Measurements from ENCODE around the gene CFAP47.
A peak's percentile ranks its signal among the peaks of the same experiment; 100 is the strongest.

The CFAP47 gene

GRCh38 chrX:36266155-36266554 is 346.6 kb downstream of the CFAP47 start:
- no peak overlapping the region for H3K18ac ChIP-seq (ENCODE audit: low read length)
- no peak overlapping the region for H4K12ac ChIP-seq (ENCODE audit: low read depth, low read length)
- H2AFZ ChIP-seq (ENCODE audit: insufficient read depth, low read length, poor library complexity), result no peak overlapping the region
- H2AK5ac ChIP-seq (ENCODE audit: low read length), result no peak overlapping the region
- H2BK120ac ChIP-seq (ENCODE audit: insufficient read depth, low read length, poor library complexity), result no peak overlapping the region
- no peaks in the 10 kb centered on the region for H3K79me1 ChIP-seq (ENCODE audit: low read length)
- no peaks in the 10 kb centered on the region for H3K27me3 ChIP-seq (ENCODE audit: insufficient read depth, low read length)
- no CpG with 5 or more reads among the region's 5 CpGs for WGBS (ENCODE audit: extremely low coverage, insufficient coverage, insufficient read length)
- H3K4me3 ChIP-seq (ENCODE audit: low read depth, low read length), result no peak overlapping the region
- no peaks in the 10 kb centered on the region for H3K79me2 ChIP-seq (ENCODE audit: control insufficient read depth, insufficient read depth, low read length, poor library complexity)
- no peaks in the 10 kb centered on the region for H3K4me1 ChIP-seq (ENCODE audit: control insufficient read depth in 1 of 2, insufficient read depth in 2 of 2, low read length in 2 of 2)
- no peaks in the 10 kb centered on the region for H3K9me3 ChIP-seq (ENCODE audit: insufficient read depth, low read depth, low read length)
- H3K23ac ChIP-seq (ENCODE audit: low read length), result no peak overlapping the region
- no peak overlapping the region for H4K91ac ChIP-seq (ENCODE audit: low read depth, low read length)
- H2BK12ac ChIP-seq (ENCODE audit: low read length), result no peak overlapping the region
- no peak overlapping the region for H4K8ac ChIP-seq (ENCODE audit: low read depth, low read length)
- no peak overlapping the region for H3K4ac ChIP-seq (ENCODE audit: low read depth, low read length)
- no peak overlapping the region for H2BK5ac ChIP-seq (ENCODE audit: low read depth, low read length, poor library complexity)
- H3K14ac ChIP-seq (ENCODE audit: low read length), result no peak overlapping the region
- no peak for DNase-seq
- no peak overlapping the region for H3K9ac ChIP-seq (ENCODE audit: low read length)
- no peaks in the 10 kb centered on the region for H3K36me3 ChIP-seq (ENCODE audit: control insufficient read depth in 1 of 2, insufficient read depth in 2 of 2, low read length in 2 of 2)
- no peak overlapping the region for H3K27ac ChIP-seq (ENCODE audit: low read depth, low read length)
- no peak overlapping the region for H3K4me2 ChIP-seq (ENCODE audit: low read length)

DNA sequence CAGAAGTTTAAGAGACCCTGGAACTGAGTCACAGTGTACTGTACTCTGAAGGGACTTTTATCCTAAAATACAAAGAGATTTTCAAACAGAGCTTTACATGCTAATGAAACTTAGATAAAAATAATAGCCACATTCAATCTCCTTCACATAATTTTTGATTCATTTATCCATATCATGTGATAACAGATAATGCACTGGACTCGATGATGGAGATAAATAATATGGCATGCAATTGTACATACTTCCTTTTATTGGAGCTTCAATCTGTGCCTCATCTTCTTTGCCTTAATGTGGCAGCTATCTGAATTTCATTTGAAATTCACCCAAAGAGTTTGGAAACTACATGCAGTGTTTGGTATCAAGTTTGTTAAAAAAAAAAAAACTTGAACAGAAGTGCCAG is 390.6 kb downstream of the CFAP47 start:
- no peaks in the 10 kb centered on the region for H3K27me3 ChIP-seq (ENCODE audit: insufficient read depth, low read length)
- no peak overlapping the region for H3K9ac ChIP-seq (ENCODE audit: low read length)
- no peak overlapping the region for H3K18ac ChIP-seq (ENCODE audit: low read length)
- H2AFZ ChIP-seq (ENCODE audit: insufficient read depth, low read length, poor library complexity), result no peak overlapping the region
- no peak overlapping the region for H2BK12ac ChIP-seq (ENCODE audit: low read length)
- no peak overlapping the region for H3K4me2 ChIP-seq (ENCODE audit: low read length)
- no peaks in the 10 kb centered on the region for H3K9me3 ChIP-seq (ENCODE audit: insufficient read depth, low read depth, low read length)
- H3K23ac ChIP-seq (ENCODE audit: low read length), result no peak overlapping the region
- no peaks in the 10 kb centered on the region for H3K4me1 ChIP-seq (ENCODE audit: control insufficient read depth in 1 of 2, insufficient read depth in 2 of 2, low read length in 2 of 2)
- H3K79me2 ChIP-seq (ENCODE audit: control insufficient read depth, insufficient read depth, low read length, poor library complexity), result no peaks in the 10 kb centered on the region
- WGBS (ENCODE audit: extremely low coverage, insufficient coverage, insufficient read length), result no CpG with 5 or more reads among the region's 1 CpG
- no peak for DNase-seq
- no peak overlapping the region for H2BK5ac ChIP-seq (ENCODE audit: low read depth, low read length, poor library complexity)
- no peak overlapping the region for H3K4ac ChIP-seq (ENCODE audit: low read depth, low read length)
- no peak overlapping the region for H3K14ac ChIP-seq (ENCODE audit: low read length)
- no peaks in the 10 kb centered on the region for H3K36me3 ChIP-seq (ENCODE audit: control insufficient read depth in 1 of 2, insufficient read depth in 2 of 2, low read length in 2 of 2)
- no peak overlapping the region for H2AK5ac ChIP-seq (ENCODE audit: low read length)
- no peak overlapping the region for H3K4me3 ChIP-seq (ENCODE audit: low read depth, low read length)
- H2BK120ac ChIP-seq (ENCODE audit: insufficient read depth, low read length, poor library complexity), result no peak overlapping the region
- no peak overlapping the region for H3K27ac ChIP-seq (ENCODE audit: low read depth, low read length)
- H3K79me1 ChIP-seq (ENCODE audit: low read length), result no peaks in the 10 kb centered on the region
- H4K12ac ChIP-seq (ENCODE audit: low read depth, low read length), result no peak overlapping the region
- no peak overlapping the region for H4K8ac ChIP-seq (ENCODE audit: low read depth, low read length)
- no peak overlapping the region for H4K91ac ChIP-seq (ENCODE audit: low read depth, low read length)

- no peak overlapping the region for H3K18ac ChIP-seq (ENCODE audit: low read length)
- WGBS (ENCODE audit: extremely low coverage, insufficient coverage, insufficient read length), result no CpG with 5 or more reads among the region's 3 CpGs
- no peak overlapping the region for H3K14ac ChIP-seq (ENCODE audit: low read length)
- H3K79me1 ChIP-seq (ENCODE audit: low read length), result no peaks in the 10 kb centered on the region
- H3K9ac ChIP-seq (ENCODE audit: low read length), result no peak overlapping the region
- H3K27ac ChIP-seq (ENCODE audit: low read depth, low read length), result no peak overlapping the region
- DNase-seq, result no peak
- H2BK120ac ChIP-seq (ENCODE audit: insufficient read depth, low read length, poor library complexity), result no peak overlapping the region
- no peaks in the 10 kb centered on the region for H3K79me2 ChIP-seq (ENCODE audit: control insufficient read depth, insufficient read depth, low read length, poor library complexity)
- no peak overlapping the region for H2AFZ ChIP-seq (ENCODE audit: insufficient read depth, low read length, poor library complexity)
- no peaks in the 10 kb centered on the region for H3K9me3 ChIP-seq (ENCODE audit: insufficient read depth, low read depth, low read length)
- H3K4me3 ChIP-seq (ENCODE audit: low read depth, low read length), result no peak overlapping the region
- no peak overlapping the region for H2BK12ac ChIP-seq (ENCODE audit: low read length)
- H3K36me3 ChIP-seq (ENCODE audit: control insufficient read depth in 1 of 2, insufficient read depth in 2 of 2, low read length in 2 of 2), result no peaks in the 10 kb centered on the region
- H3K4me1 ChIP-seq (ENCODE audit: control insufficient read depth in 1 of 2, insufficient read depth in 2 of 2, low read length in 2 of 2), result no peaks in the 10 kb centered on the region
- no peak overlapping the region for H2AK5ac ChIP-seq (ENCODE audit: low read length)
- no peak overlapping the region for H4K91ac ChIP-seq (ENCODE audit: low read depth, low read length)
- no peak overlapping the region for H4K12ac ChIP-seq (ENCODE audit: low read depth, low read length)
- no peak overlapping the region for H3K4me2 ChIP-seq (ENCODE audit: low read length)
- no peak overlapping the region for H3K4ac ChIP-seq (ENCODE audit: low read depth, low read length)
- H4K8ac ChIP-seq (ENCODE audit: low read depth, low read length), result no peak overlapping the region
- H3K23ac ChIP-seq (ENCODE audit: low read length), result no peak overlapping the region
- no peaks in the 10 kb centered on the region for H3K27me3 ChIP-seq (ENCODE audit: insufficient read depth, low read length)
- H2BK5ac ChIP-seq (ENCODE audit: low read depth, low read length, poor library complexity), result no peak overlapping the region
Observed at GRCh38 chrX:36314303-36314702, 394.8 kb downstream of the CFAP47 start.

GRCh38 chrX:36334572-36334971 is 415.0 kb downstream of the CFAP47 start:
- peak; percentile 5 to 60 for DNase-seq
- Histone ChIP-seq H3K18ac (ENCODE audit: low read length) (no peak overlapping the region), H4K12ac (ENCODE audit: low read depth, low read length) (no peak overlapping the region), H3K4ac (ENCODE audit: low read depth, low read length) (no peak overlapping the region), H2BK5ac (ENCODE audit: low read depth, low read length, poor library complexity) (no peak overlapping the region), H3K23ac (ENCODE audit: low read length) (no peak overlapping the region), H2AFZ (ENCODE audit: insufficient read depth, low read length, poor library complexity) (no peak overlapping the region), H3K36me3 (ENCODE audit: control insufficient read depth in 1 of 2, insufficient read depth in 2 of 2, low read length in 2 of 2) (no peaks in the 10 kb centered on the region), H3K14ac (ENCODE audit: low read length) (no peak overlapping the region), H4K8ac (ENCODE audit: low read depth, low read length) (no peak overlapping the region), H3K4me2 (ENCODE audit: low read length) (no peak overlapping the region), H2AK5ac (ENCODE audit: low read length) (no peak overlapping the region), H3K27ac (ENCODE audit: low read depth, low read length) (no peak overlapping the region), H3K9me3 (ENCODE audit: insufficient read depth, low read depth, low read length) (no peaks in the 10 kb centered on the region), H3K79me1 (ENCODE audit: low read length) (no peaks in the 10 kb centered on the region), H3K79me2 (ENCODE audit: control insufficient read depth, insufficient read depth, low read length, poor library complexity) (no peaks in the 10 kb centered on the region), H3K4me1 (ENCODE audit: control insufficient read depth in 1 of 2, insufficient read depth in 2 of 2, low read length in 2 of 2) (no peaks in the 10 kb centered on the region), H2BK120ac (ENCODE audit: insufficient read depth, low read length, poor library complexity) (no peak overlapping the region), H4K91ac (ENCODE audit: low read depth, low read length) (no peak overlapping the region), H2BK12ac (ENCODE audit: low read length) (no peak overlapping the region), H3K4me3 (ENCODE audit: low read depth, low read length) (no peak overlapping the region), H3K27me3 (ENCODE audit: insufficient read depth, low read length) (no peaks in the 10 kb centered on the region), H3K9ac (ENCODE audit: low read length) (no peak overlapping the region)
- WGBS (ENCODE audit: extremely low coverage, insufficient coverage, insufficient read length), result no CpG with 5 or more reads among the region's 1 CpG

All from trophoblast cell (in vitro differentiated cells and primary cell).